ENCODE results near the gene DCAF5. TPM values are rescaled to one million over a fixed set of nuclear protein-coding genes. Genes with fewer than 3 reads are reported as not detected.

DCAF5 gene
- total and polyA plus RNA-seq, 12 donors = 19.9 to 48.0 (median 33.4) TPM

DNA sequence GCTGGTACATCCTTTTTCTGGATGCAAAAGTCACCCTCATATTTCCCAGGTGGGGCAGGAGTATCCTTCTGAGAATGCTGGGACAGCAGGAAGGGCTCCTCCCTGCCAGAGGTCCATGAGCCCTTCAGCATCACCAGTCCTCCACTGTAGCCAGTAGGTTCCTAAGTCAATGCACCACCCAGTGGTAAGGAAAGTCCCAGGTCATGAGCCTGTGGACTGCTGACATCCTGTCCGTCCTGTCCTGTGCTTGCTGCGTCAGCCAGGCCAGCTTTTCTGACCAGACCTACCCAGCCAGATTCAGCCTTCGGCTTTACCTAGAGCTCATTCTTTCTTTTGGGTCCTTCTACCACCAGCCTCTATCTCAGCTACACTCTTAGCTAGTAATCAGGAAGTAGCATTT lies 150.8 kb downstream of the DCAF5 start:
- intact Hi-C loops (cut with DNase I) = no loop called here
- 68 to 81% (median 72%) methylated on average over 3 of the region's 3 CpGs for WGBS, 4 donors
- no peaks in the 10 kb centered on the region for H3K27me3 ChIP-seq
- H3K36me3 ChIP-seq (replicated peaks in 1 of 2) = no peaks in the 10 kb centered on the region
- peak in 6 of 7 donors; percentile 28 to 71 (median 42) for DNase-seq
- TF ChIP-seq, protein P1, sequence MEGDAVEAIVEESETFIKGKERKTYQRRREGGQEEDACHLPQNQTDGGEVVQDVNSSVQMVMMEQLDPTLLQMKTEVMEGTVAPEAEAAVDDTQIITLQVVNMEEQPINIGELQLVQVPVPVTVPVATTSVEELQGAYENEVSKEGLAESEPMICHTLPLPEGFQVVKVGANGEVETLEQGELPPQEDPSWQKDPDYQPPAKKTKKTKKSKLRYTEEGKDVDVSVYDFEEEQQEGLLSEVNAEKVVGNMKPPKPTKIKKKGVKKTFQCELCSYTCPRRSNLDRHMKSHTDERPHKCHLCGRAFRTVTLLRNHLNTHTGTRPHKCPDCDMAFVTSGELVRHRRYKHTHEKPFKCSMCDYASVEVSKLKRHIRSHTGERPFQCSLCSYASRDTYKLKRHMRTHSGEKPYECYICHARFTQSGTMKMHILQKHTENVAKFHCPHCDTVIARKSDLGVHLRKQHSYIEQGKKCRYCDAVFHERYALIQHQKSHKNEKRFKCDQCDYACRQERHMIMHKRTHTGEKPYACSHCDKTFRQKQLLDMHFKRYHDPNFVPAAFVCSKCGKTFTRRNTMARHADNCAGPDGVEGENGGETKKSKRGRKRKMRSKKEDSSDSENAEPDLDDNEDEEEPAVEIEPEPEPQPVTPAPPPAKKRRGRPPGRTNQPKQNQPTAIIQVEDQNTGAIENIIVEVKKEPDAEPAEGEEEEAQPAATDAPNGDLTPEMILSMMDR (IDR thresholded peaks at IDR 0.05) = peak in 5 of 6 experiments; percentile 25 to 47 (median 31)
- no peak for TF ChIP-seq POLR2A (IDR thresholded peaks at IDR 0.05)
- no peaks in the 10 kb centered on the region for H3K9me3 ChIP-seq (replicated peaks in 1 of 3)
- no peak overlapping the region for H3K27ac ChIP-seq
- H3K4me3 ChIP-seq = no peak overlapping the region
- H3K4me1 ChIP-seq (replicated peaks in 1 of 2) = peaks cover 0 to 10% of the 10 kb centered on the region in 2 donors

DNA sequence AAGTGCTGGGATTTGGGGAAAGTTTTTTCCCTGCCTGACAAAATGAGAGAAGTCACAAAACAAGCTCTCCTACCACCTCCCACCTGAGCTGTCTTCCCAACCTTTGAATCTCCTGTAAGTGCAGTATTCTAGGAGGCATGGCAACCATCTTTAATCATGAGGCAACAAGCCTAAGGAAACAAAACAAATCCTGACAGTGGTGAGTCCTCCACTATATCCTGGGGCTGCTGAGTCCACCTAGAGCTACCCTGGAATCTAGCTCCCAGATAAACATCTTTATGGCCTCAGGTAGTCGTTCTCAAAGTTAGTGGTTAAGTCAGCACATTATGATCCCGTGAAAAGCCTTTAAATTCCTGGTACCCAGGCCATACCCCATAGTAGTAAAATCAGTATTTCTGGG lies 151.5 kb downstream of the DCAF5 start:
- H3K4me3 ChIP-seq = no peak overlapping the region
- DNase-seq = no peak
- H3K4me1 ChIP-seq (replicated peaks in 1 of 2) = peaks cover 0 to 10% of the 10 kb centered on the region in 2 donors
- TF ChIP-seq POLR2A (IDR thresholded peaks at IDR 0.05) = no peak
- TF ChIP-seq, protein P1 (IDR thresholded peaks at IDR 0.05) = no peak
- 85 to 100% (median 92%) methylated on average over 2 of the region's 2 CpGs for WGBS, 4 donors
- intact Hi-C loops (cut with DNase I) = no loop called here
- no peaks in the 10 kb centered on the region for H3K36me3 ChIP-seq (replicated peaks in 1 of 2)
- no peaks in the 10 kb centered on the region for H3K27me3 ChIP-seq
- no peak overlapping the region for H3K27ac ChIP-seq
- H3K9me3 ChIP-seq (replicated peaks in 1 of 3) = no peaks in the 10 kb centered on the region

Small RNA genes lying within 50 kb of the gene (small RNA-seq; reads per million reads assigned to genes)
- 0 reads per million in 2 donors for gene RF00019
- 0 reads per million in 2 donors for gene RPS29P1

Other genes with a start within 250 kb of the DCAF5 start
- 100 to 1,000 TPM in 4 of 9 donors, 10 to 100 TPM in 5; 11.6 to 180 (median 95.3) TPM for gene ACTN1, start 173.8 kb downstream of the DCAF5 start, total RNA-seq
- 10 to 100 TPM; 50.5 to 61.3 (median 55.7) TPM for gene ACTN1, start 173.8 kb downstream of the DCAF5 start, polyA plus RNA-seq
- 10 to 100 TPM; 11.2 to 23.0 (median 17.0) TPM for gene EXD2, start 38.4 kb upstream of the DCAF5 start, total RNA-seq
- gene EXD2, start 38.4 kb upstream of the DCAF5 start, polyA plus RNA-seq = 10 to 100 TPM in 1 of 3 donors, 1 to 10 TPM in 2; 6.4 to 13.0 (median 9.0) TPM
- gene GALNT16, start 107.0 kb upstream of the DCAF5 start, total RNA-seq = 10 to 100 TPM in 8 of 9 donors, 1 to 10 TPM in 1; 7.4 to 38.1 (median 22.5) TPM
- 10 to 100 TPM in 1 of 3 donors, 1 to 10 TPM in 2; 7.7 to 16.3 (median 8.4) TPM for gene GALNT16, start 107.0 kb upstream of the DCAF5 start, polyA plus RNA-seq
- 100 to 1,000 TPM in 5 of 9 donors, 10 to 100 TPM in 4; 39.6 to 217 (median 127) TPM for gene ERH, start 245.2 kb upstream of the DCAF5 start, total RNA-seq
- gene ERH, start 245.2 kb upstream of the DCAF5 start, polyA plus RNA-seq = 100 to 1,000 TPM; 133 to 208 (median 161) TPM
- gene SLC39A9, start 245.6 kb upstream of the DCAF5 start, total RNA-seq = 100 to 1,000 TPM in 1 of 9 donors, 10 to 100 TPM in 8; 67.2 to 130 (median 74.2) TPM
- gene SLC39A9, start 245.6 kb upstream of the DCAF5 start, polyA plus RNA-seq = 10 to 100 TPM; 17.7 to 58.5 (median 23.8) TPM